HL-60 (cell line): Measurements from ENCODE around the gene MRPS25.

Source experiments
- DNase-seq, 2 experiments: peaks; one replicate each; pipeline ENCODE4 v3.0.0-alpha.2; 2010 to 2020; ENCODE audit warnings: low read depth in 1 of 2, low spot score in 1 of 2
- H3K27ac ChIP-seq: fragments of 250-450 bp; sonication (Bioruptor Pico); replicated peaks from 2 replicates; pipeline ENCODE4 v1.5.1; 2020; ENCODE audit warnings: mild to moderate bottlenecking, moderate library complexity
- H3K27me3 ChIP-seq: fragments of 250-450 bp; sonication (Bioruptor Pico); 2 replicates; pipeline ENCODE4 v1.5.1; 2021; ENCODE audit warnings: mild to moderate bottlenecking, moderate library complexity; ENCODE audit not compliant: insufficient read depth, poor library complexity, severe bottlenecking
- H3K4me3 ChIP-seq: replicated peaks from 2 replicates; pipeline ENCODE4 v1.5.1; 2011; ENCODE audit warnings: mild to moderate bottlenecking, control low read depth, low read length; ENCODE audit not compliant: insufficient read depth
- CTCF ChIP-seq: IDR thresholded peaks from one replicate; pipeline ENCODE4 v1.5.1; 2011; ENCODE audit warnings: low read length, control low read depth, inconsistent platforms; ENCODE audit not compliant: insufficient read depth
- GABPA ChIP-seq: IDR thresholded peaks from 2 replicates; pipeline ENCODE4 v1.6.1; 2012; ENCODE audit warnings: low read depth
- POLR2AphosphoS5 ChIP-seq: IDR thresholded peaks from 2 replicates; pipeline ENCODE4 v1.6.1; 2012; ENCODE audit warnings: low read depth
- REST ChIP-seq: IDR thresholded peaks from 2 replicates; pipeline ENCODE4 v1.6.1; 2012; ENCODE audit warnings: low read depth; ENCODE audit not compliant: insufficient replicate concordance
- SPI1 ChIP-seq: IDR thresholded peaks from 2 replicates; pipeline ENCODE4 v1.6.1; 2012; ENCODE audit warnings: low read depth, mild to moderate bottlenecking, borderline replicate concordance

MRPS25 gene

GRCh38 chr3:15069441-15069840, 4.3 kb upstream of the MRPS25 start:
- TF ChIP-seq POLR2AphosphoS5: no peak
- TF ChIP-seq SPI1: no peak
- no peak for TF ChIP-seq REST
- TF ChIP-seq GABPA: no peak
- no peak for TF ChIP-seq CTCF

GRCh38 chr3:15066467-15066866, 1.4 kb upstream of the MRPS25 start:
- Histone ChIP-seq H3K4me3 (no peak overlapping the region), H3K27me3 (no peaks in the 10 kb centered on the region), H3K27ac (no peak overlapping the region)
- DNase-seq: no peak
- TF ChIP-seq CTCF (no peak), REST (no peak), SPI1 (no peak), GABPA (no peak), POLR2AphosphoS5 (no peak)

More at GRCh38 chr3:15069441-15069840, 4.3 kb upstream of the MRPS25 start:
- Histone ChIP-seq H3K4me3 (no peak overlapping the region), H3K27ac (no peak overlapping the region), H3K27me3 (no peaks in the 10 kb centered on the region)
- DNase-seq: no peak

- no peak overlapping the region for H3K27ac ChIP-seq
These were observed 464 bp upstream of the MRPS25 start for GRCh38 chr3:15065550-15066007.

More at GRCh38 chr3:15065550-15066007, 464 bp upstream of the MRPS25 start:
- no peak for DNase-seq
- Histone ChIP-seq H3K27me3 (no peaks in the 10 kb centered on the region), H3K4me3 (peak overlapping the region; percentile 90)
- TF ChIP-seq REST: no peak
- TF ChIP-seq GABPA: no peak
- TF ChIP-seq SPI1: no peak
- no peak for TF ChIP-seq POLR2AphosphoS5
- TF ChIP-seq CTCF: no peak
